Urothelium cell line (cell line): ENCODE measurements around the gene PYGL.
"Not testable (repeated sequence)": the region's sequence is repeated elsewhere in the genome, so short reads cannot be mapped to it uniquely, and the experiment has no call there.

ENCODE experiments used
- DNase-seq: peaks from one replicate; pipeline ENCODE4 v3.0.0; 2011; ENCODE audit warnings: low spot score, mixed read lengths
- FAIRE-seq: peaks from 2 replicates; lab custom pipeline; 2011; peaks lifted over from hg19 to GRCh38; lab: Jason Lieb, UNC

Gene PYGL

GRCh38 chr14:50943943-50944646, at the start of gene PYGL:
Gene PYGL, minus strand, starts transcription at chr14:50944483. Its CDS starts 80 bp downstream, at chr14:50944403.
- FAIRE-seq (peak; percentile 98), DNase-seq (peak; percentile 96)

GRCh38 chr14:50985859-50986331, 41.6 kb upstream of the PYGL start:
- DNase-seq (no peak), FAIRE-seq (no peak)

GRCh38 chr14:50985124-50985858, 41.0 kb upstream of the PYGL start:
- FAIRE-seq, result peak; percentile 68

GRCh38 chr14:50984036-50984710, 39.9 kb upstream of the PYGL start:
- DNase-seq, result no peak
- no peak for FAIRE-seq

More at GRCh38 chr14:50985124-50985858, 41.0 kb upstream of the PYGL start:
- no peak for DNase-seq

- DNase-seq (no peak), FAIRE-seq (peak; percentile 55)
Measured at GRCh38 chr14:50979941-50980850, 35.9 kb upstream of the PYGL start.

GRCh38 chr14:50978888-50979287, 34.6 kb upstream of the PYGL start:
- no peak for FAIRE-seq
- no peak for DNase-seq

GRCh38 chr14:50978529-50978871, 34.2 kb upstream of the PYGL start:
- DNase-seq (no peak), FAIRE-seq (no peak)

- peak; percentile 17 for FAIRE-seq
Measured at GRCh38 chr14:50977863-50978528, 33.7 kb upstream of the PYGL start.

GRCh38 chr14:50974118-50974517, 29.8 kb upstream of the PYGL start:
- FAIRE-seq, result peak; percentile 96
- DNase-seq, result no peak

More at GRCh38 chr14:50977863-50978528, 33.7 kb upstream of the PYGL start:
- DNase-seq, result no peak

- no peak for DNase-seq
- no peak for FAIRE-seq
Measured at GRCh38 chr14:50972734-50973133, 28.5 kb upstream of the PYGL start.

GRCh38 chr14:50970886-50971781, 26.9 kb upstream of the PYGL start:
- no peak for FAIRE-seq
- DNase-seq, result no peak

GRCh38 chr14:50967790-50968189, 23.5 kb upstream of the PYGL start:
- DNase-seq, result no peak
- no peak for FAIRE-seq

- FAIRE-seq (no peak), DNase-seq (no peak)
Measured at GRCh38 chr14:50967103-50967502, 22.8 kb upstream of the PYGL start.

- DNase-seq, result peak; percentile 50
- no peak for FAIRE-seq
Measured at GRCh38 chr14:50964683-50965390, 20.6 kb upstream of the PYGL start.

GRCh38 chr14:50963919-50964318, 19.6 kb upstream of the PYGL start:
- FAIRE-seq, result no peak
- no peak for DNase-seq

- DNase-seq (peak; percentile 50), FAIRE-seq (peak; percentile 94)
Measured at GRCh38 chr14:50961605-50962221, 17.4 kb upstream of the PYGL start.

GRCh38 chr14:50957296-50957695, 13.0 kb upstream of the PYGL start:
- DNase-seq, result peak; percentile 86
- FAIRE-seq, result peak; percentile 77

GRCh38 chr14:50956421-50956820, 12.1 kb upstream of the PYGL start:
- not testable (repeated sequence) for DNase-seq, FAIRE-seq
